Measurements from ENCODE around the gene CAPG. TPM values are rescaled to one million over a fixed set of nuclear protein-coding genes. Genes with fewer than 3 reads are reported as not detected.

Gene CAPG
- total and polyA plus RNA-seq, 9 of the 15 experiments (the other 6 are each of a cell fraction or from before 2014, with no cell fraction given), result 10.6 to 90.4 (median 56.0) TPM

- TF ChIP-seq, protein P1, sequence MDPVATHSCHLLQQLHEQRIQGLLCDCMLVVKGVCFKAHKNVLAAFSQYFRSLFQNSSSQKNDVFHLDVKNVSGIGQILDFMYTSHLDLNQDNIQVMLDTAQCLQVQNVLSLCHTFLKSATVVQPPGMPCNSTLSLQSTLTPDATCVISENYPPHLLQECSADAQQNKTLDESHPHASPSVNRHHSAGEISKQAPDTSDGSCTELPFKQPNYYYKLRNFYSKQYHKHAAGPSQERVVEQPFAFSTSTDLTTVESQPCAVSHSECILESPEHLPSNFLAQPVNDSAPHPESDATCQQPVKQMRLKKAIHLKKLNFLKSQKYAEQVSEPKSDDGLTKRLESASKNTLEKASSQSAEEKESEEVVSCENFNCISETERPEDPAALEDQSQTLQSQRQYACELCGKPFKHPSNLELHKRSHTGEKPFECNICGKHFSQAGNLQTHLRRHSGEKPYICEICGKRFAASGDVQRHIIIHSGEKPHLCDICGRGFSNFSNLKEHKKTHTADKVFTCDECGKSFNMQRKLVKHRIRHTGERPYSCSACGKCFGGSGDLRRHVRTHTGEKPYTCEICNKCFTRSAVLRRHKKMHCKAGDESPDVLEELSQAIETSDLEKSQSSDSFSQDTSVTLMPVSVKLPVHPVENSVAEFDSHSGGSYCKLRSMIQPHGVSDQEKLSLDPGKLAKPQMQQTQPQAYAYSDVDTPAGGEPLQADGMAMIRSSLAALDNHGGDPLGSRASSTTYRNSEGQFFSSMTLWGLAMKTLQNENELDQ (CRISPR knock-in tag; IDR thresholded peaks at IDR 0.05; ENCODE audit: borderline replicate concordance), result no peak
- TF ChIP-seq ASH1L (IDR thresholded peaks at IDR 0.05; ENCODE audit: borderline replicate concordance, low read depth, partially characterized antibody), result peak; percentile 35
- TF ChIP-seq CTCF (IDR thresholded peaks at IDR 0.05 in 2 of 3, conservative IDR thresholded peaks at IDR 0.05 in 1 of 3; ENCODE audit: insufficient read depth in 2 of 3, low read depth in 1 of 3, low read length in 3 of 3), result peak in 2 of 3 experiments; percentile 28 to 41; a peak in 3 of 6 replicates
- 0 out of 2 replicates have a peak, but pooled peaks have one; percentile 25 for TF ChIP-seq ELF1 (tag; IDR thresholded peaks at IDR 0.05)
- no peak for TF ChIP-seq MXI1 (IDR thresholded peaks at IDR 0.05; ENCODE audit: low read depth, low read length)
- TF ChIP-seq RERE (CRISPR knock-in tag; IDR thresholded peaks at IDR 0.05; ENCODE audit: borderline replicate concordance), result no peak
- TF ChIP-seq MYC (IDR thresholded peaks at IDR 0.05; ENCODE audit: low read depth, low read length), result no peak
- TF ChIP-seq MYC (CRISPR knock-in tag; IDR thresholded peaks at IDR 0.05; ENCODE audit: borderline replicate concordance, low read depth), result no peak
- no peak for TF ChIP-seq ZNF3 (CRISPR knock-in tag; IDR thresholded peaks at IDR 0.05)
- no peak for TF ChIP-seq RCOR1 (IDR thresholded peaks at IDR 0.05; ENCODE audit: borderline replicate concordance in 1 of 2, low read depth in 2 of 2, low read length in 2 of 2)
- peak in 1 of 2 experiments; percentile 30; a peak in 2 of 4 replicates for TF ChIP-seq RAD21 (CRISPR knock-in tag; conservative IDR thresholded peaks at IDR 0.05 in 1 of 2, IDR thresholded peaks at IDR 0.05 in 1 of 2)
- no peak for TF ChIP-seq POLR2G (IDR thresholded peaks at IDR 0.05; ENCODE audit: low read depth, low read length)
- TF ChIP-seq CTBP1 (IDR thresholded peaks at IDR 0.05; ENCODE audit: borderline replicate concordance), result peak; percentile 22; the same call in 1 of the 2 replicates
- TF ChIP-seq NFYB (IDR thresholded peaks at IDR 0.05; ENCODE audit: extremely low read depth, insufficient read length), result peak; percentile 80
- TF ChIP-seq MIER1 (IDR thresholded peaks at IDR 0.05; ENCODE audit: low read depth), result no peak
- TF ChIP-seq ZNF316 (IDR thresholded peaks at IDR 0.05), result peak; percentile 98
- peak; percentile 89 for TF ChIP-seq MAFG (tag; conservative IDR thresholded peaks at IDR 0.05)
- no peak for TF ChIP-seq ZBED1 (IDR thresholded peaks at IDR 0.05)
- no peak for TF ChIP-seq NCOA6 (IDR thresholded peaks at IDR 0.05)
These were observed 45.5 kb upstream of the CAPG start (continued) for GRCh38 chr2:85455552-85456090.
